Measurements from ENCODE around the gene LHFPL3. TPM values are rescaled to one million over a fixed set of nuclear protein-coding genes. Genes with fewer than 3 reads are reported as not detected.

LHFPL3 gene
- polyA plus RNA-seq, 1 donor from 2014 or later: 5.6 TPM

GRCh38 chr7:104903846-104904245 is 575.4 kb downstream of the LHFPL3 start:
- no peak for TF ChIP-seq MXI1 (conservative IDR thresholded peaks at IDR 0.05; ENCODE audit: poor library complexity, severe bottlenecking)
- no peak for TF ChIP-seq POLR2AphosphoS5 (IDR thresholded peaks at IDR 0.05)
- TF ChIP-seq EZH2 (IDR thresholded peaks at IDR 0.05; ENCODE audit: borderline replicate concordance, insufficient read depth, low read length, poor library complexity, severe bottlenecking): no peak
- TF ChIP-seq REST (IDR thresholded peaks at IDR 0.05; ENCODE audit: borderline replicate concordance): no peak
- TF ChIP-seq SMC3 (conservative IDR thresholded peaks at IDR 0.05; ENCODE audit: poor library complexity): no peak
- TF ChIP-seq RAD21 (conservative IDR thresholded peaks at IDR 0.05): no peak
- TF ChIP-seq TAF1 (IDR thresholded peaks at IDR 0.05; ENCODE audit: low read depth): no peak
- TF ChIP-seq EP300 (conservative IDR thresholded peaks at IDR 0.05; ENCODE audit: poor library complexity, severe bottlenecking): no peak
- TF ChIP-seq CTCF (IDR thresholded peaks at IDR 0.05; ENCODE audit: poor library complexity, severe bottlenecking): no peak

GRCh38 chr7:104906032-104906431 is 577.6 kb downstream of the LHFPL3 start:
- H3K4me3 ChIP-seq (ENCODE audit: low read length): no peak overlapping the region
- TF ChIP-seq CTCF (IDR thresholded peaks at IDR 0.05; ENCODE audit: poor library complexity, severe bottlenecking) (no peak), MXI1 (conservative IDR thresholded peaks at IDR 0.05; ENCODE audit: poor library complexity, severe bottlenecking) (no peak), POLR2AphosphoS5 (IDR thresholded peaks at IDR 0.05) (no peak), RAD21 (conservative IDR thresholded peaks at IDR 0.05) (no peak), REST (IDR thresholded peaks at IDR 0.05; ENCODE audit: borderline replicate concordance) (no peak), TAF1 (IDR thresholded peaks at IDR 0.05; ENCODE audit: low read depth) (no peak), EP300 (conservative IDR thresholded peaks at IDR 0.05; ENCODE audit: poor library complexity, severe bottlenecking) (no peak)
- H3K9ac ChIP-seq (ENCODE audit: low read length): no peak overlapping the region
- no peak overlapping the region for H3K27ac ChIP-seq (ENCODE audit: low read length)
- no peaks in the 10 kb centered on the region for H3K9me3 ChIP-seq (ENCODE audit: low read length)
- H3K4me2 ChIP-seq (ENCODE audit: low read length): no peak overlapping the region
- no peaks in the 10 kb centered on the region for H3F3A ChIP-seq (ENCODE audit: insufficient read depth, low read length, poor library complexity, severe bottlenecking)
- H3K36me3 ChIP-seq (ENCODE audit: insufficient read depth, low read length): no peaks in the 10 kb centered on the region
- H3K27me3 ChIP-seq (ENCODE audit: insufficient read depth, low read depth, low read length): no peaks in the 10 kb centered on the region
- H3K79me2 ChIP-seq (replicated peaks; ENCODE audit: insufficient read depth, low read length): no peaks in the 10 kb centered on the region
- H3K9me2 ChIP-seq (ENCODE audit: insufficient read depth, low read length): no peaks in the 10 kb centered on the region
- no peaks in the 10 kb centered on the region for H4K20me1 ChIP-seq (ENCODE audit: insufficient read depth)
- no peak overlapping the region for H2AFZ ChIP-seq (ENCODE audit: low read depth, low read length)

More at GRCh38 chr7:104903846-104904245, 575.4 kb downstream of the LHFPL3 start:
- Histone ChIP-seq H2AFZ (ENCODE audit: low read depth, low read length) (no peak overlapping the region), H3K9me3 (ENCODE audit: low read length) (no peaks in the 10 kb centered on the region), H3K27me3 (ENCODE audit: insufficient read depth, low read depth, low read length) (no peaks in the 10 kb centered on the region), H3K79me2 (replicated peaks; ENCODE audit: insufficient read depth, low read length) (no peaks in the 10 kb centered on the region), H4K20me1 (ENCODE audit: insufficient read depth) (no peaks in the 10 kb centered on the region), H3K4me3 (ENCODE audit: low read length) (no peak overlapping the region), H3F3A (ENCODE audit: insufficient read depth, low read length, poor library complexity, severe bottlenecking) (no peaks in the 10 kb centered on the region), H3K27ac (ENCODE audit: low read length) (no peak overlapping the region), H3K36me3 (ENCODE audit: insufficient read depth, low read length) (no peaks in the 10 kb centered on the region), H3K4me2 (ENCODE audit: low read length) (no peak overlapping the region), H3K9ac (ENCODE audit: low read length) (no peak overlapping the region), H3K9me2 (ENCODE audit: insufficient read depth, low read length) (no peaks in the 10 kb centered on the region)
